H9 (cell line): Measurements from ENCODE around the gene PARD3. TPM values are rescaled to one million over a fixed set of nuclear protein-coding genes. Genes with fewer than 3 reads are reported as not detected.

ENCODE experiments used
- DNase-seq: peaks from one replicate; pipeline ENCODE4 v3.0.0-alpha.2; 2017
- H2AFZ ChIP-seq: one replicate; pipeline ENCODE4 v1.6.1; 2013; ENCODE audit warnings: mild to moderate bottlenecking, low read length, control low read depth, moderate library complexity
- H2AK5ac ChIP-seq: 2 replicates; pipeline ENCODE4 v1.6.1; 2013; ENCODE audit warnings: low read length, control low read depth, mixed read lengths; ENCODE audit not compliant: insufficient read length
- H2BK120ac ChIP-seq: one replicate; pipeline ENCODE4 v1.6.1; 2013; ENCODE audit warnings: low read depth, mild to moderate bottlenecking, low read length, control low read depth, inconsistent platforms; ENCODE audit not compliant: poor library complexity, severe bottlenecking
- H2BK12ac ChIP-seq: 2 replicates; pipeline ENCODE4 v1.6.1; 2013; ENCODE audit warnings: low read length, control low read depth, mixed read lengths, low read depth; ENCODE audit not compliant: insufficient read length
- H2BK15ac ChIP-seq: 2 replicates; pipeline ENCODE4 v1.6.1; 2013; ENCODE audit warnings: low read depth, low read length, control low read depth
- H2BK20ac ChIP-seq: one replicate; pipeline ENCODE4 v1.6.1; 2013; ENCODE audit warnings: low read depth, mild to moderate bottlenecking, low read length, control low read depth, inconsistent platforms; ENCODE audit not compliant: poor library complexity, severe bottlenecking
- H2BK5ac ChIP-seq: 2 replicates; pipeline ENCODE4 v1.6.1; 2013; ENCODE audit warnings: low read length, control low read depth, mixed read lengths; ENCODE audit not compliant: insufficient read length
- H3K14ac ChIP-seq: 2 replicates; pipeline ENCODE4 v1.6.1; 2013; ENCODE audit warnings: low read length, control low read depth; ENCODE audit not compliant: insufficient read depth
- H3K18ac ChIP-seq: 2 replicates; pipeline ENCODE4 v1.6.1; 2013; ENCODE audit warnings: low read depth, mild to moderate bottlenecking, mixed read lengths, low read length, control low read depth; ENCODE audit not compliant: insufficient read length
- H3K23ac ChIP-seq: 2 replicates; pipeline ENCODE4 v1.6.1; 2013; ENCODE audit warnings: low read length, control low read depth, mixed read lengths, low read depth; ENCODE audit not compliant: insufficient read length
- H3K23me2 ChIP-seq: 2 replicates; pipeline ENCODE4 v1.6.1; 2013; ENCODE audit warnings: low read depth, mild to moderate bottlenecking, mixed read lengths, low read length, control low read depth; ENCODE audit not compliant: insufficient read length, poor library complexity, severe bottlenecking
- H3K27ac ChIP-seq: 2 replicates; pipeline ENCODE4 v1.5.1; 2013; ENCODE audit warnings: low read length, control low read depth, mixed read lengths, low read depth; ENCODE audit not compliant: insufficient read length
- H3K27me3 ChIP-seq: 2 replicates; pipeline ENCODE4 v1.6.1; 2013; ENCODE audit warnings: low read length, control low read depth, inconsistent platforms; ENCODE audit not compliant: insufficient read depth
- H3K4ac ChIP-seq: 2 replicates; pipeline ENCODE4 v1.6.1; 2013; ENCODE audit warnings: low read depth, mild to moderate bottlenecking, control low read depth, inconsistent platforms, low read length, moderate library complexity
- H3K4me1 ChIP-seq: 2 replicates; pipeline ENCODE4 v1.6.1; 2013; ENCODE audit warnings: low read length, control low read depth, inconsistent platforms; ENCODE audit not compliant: insufficient read depth
- H3K4me2 ChIP-seq: 2 replicates; pipeline ENCODE4 v1.6.1; 2013; ENCODE audit warnings: low read length, control low read depth, mixed read lengths; ENCODE audit not compliant: insufficient read length, insufficient read depth
- H3K56ac ChIP-seq: 2 replicates; pipeline ENCODE4 v1.6.1; 2013; ENCODE audit warnings: low read depth, mild to moderate bottlenecking, mixed read lengths, low read length, control low read depth; ENCODE audit not compliant: insufficient read length
- H3K79me1 ChIP-seq: 2 replicates; pipeline ENCODE4 v1.6.1; 2013; ENCODE audit warnings: low read depth, mild to moderate bottlenecking, moderate library complexity, low read length, control low read depth, inconsistent platforms; ENCODE audit not compliant: insufficient read depth, poor library complexity, severe bottlenecking
- H3K79me2 ChIP-seq: 2 replicates; pipeline ENCODE4 v1.6.1; 2013; ENCODE audit warnings: low read length, control low read depth, inconsistent platforms; ENCODE audit not compliant: insufficient read depth
- H3K9ac ChIP-seq: 2 replicates; pipeline ENCODE4 v1.6.1; 2013; ENCODE audit warnings: low read length, control low read depth, mixed read lengths; ENCODE audit not compliant: insufficient read length; ENCODE audit errors: extremely low read depth
- H3K9me3 ChIP-seq: one replicate; pipeline ENCODE4 v1.6.1; 2013; ENCODE audit warnings: low read depth, low read length, inconsistent platforms; ENCODE audit not compliant: control insufficient read depth
- H3T11ph ChIP-seq: one replicate; pipeline ENCODE4 v1.6.1; 2013; ENCODE audit warnings: mild to moderate bottlenecking, low read length, control low read depth, inconsistent platforms
- H4K20me1 ChIP-seq: one replicate; pipeline ENCODE4 v1.6.1; 2013; ENCODE audit not compliant: control insufficient read depth, insufficient read length, insufficient read depth
- H4K5ac ChIP-seq: 2 replicates; pipeline ENCODE4 v1.6.1; 2013; ENCODE audit warnings: low read depth, mild to moderate bottlenecking, mixed read lengths, low read length, control low read depth; ENCODE audit not compliant: insufficient read length
- H4K8ac ChIP-seq: replicated peaks from 2 replicates; pipeline ENCODE4 v1.6.1; 2013; ENCODE audit warnings: low read length, control low read depth, mixed read lengths, low read depth; ENCODE audit not compliant: insufficient read length
- H4K91ac ChIP-seq: 2 replicates; pipeline ENCODE4 v1.6.1; 2013; ENCODE audit warnings: low read depth, mild to moderate bottlenecking, moderate library complexity, mixed read lengths, low read length, control low read depth; ENCODE audit not compliant: insufficient read length
- H3K27ac Mint-ChIP-seq, 3 experiments: 2 replicates in 2 of 3; 3 replicates in 1 of 3; pipeline ENCODE4 v1.8.0; 2020 to 2021; ENCODE audit warnings: mixed read lengths in 3 of 3, mild to moderate bottlenecking in 1 of 3, moderate library complexity in 1 of 3
- H3K27me3 Mint-ChIP-seq: 2 replicates; pipeline ENCODE4 v1.8.0; 2021; ENCODE audit warnings: low read depth, mild to moderate bottlenecking, moderate library complexity, mixed read lengths
- H3K36me3 Mint-ChIP-seq, 3 experiments: 2 replicates in 2 of 3; 3 replicates in 1 of 3; pipeline ENCODE4 v1.8.0; 2020 to 2021; ENCODE audit warnings: low read depth in 3 of 3, mixed read lengths in 3 of 3; ENCODE audit not compliant: insufficient read depth in 1 of 3
- H3K4me1 Mint-ChIP-seq, 2 experiments: 2 replicates each; pipeline ENCODE4 v1.8.0; 2020; ENCODE audit warnings: mixed read lengths in 2 of 2
- H3K4me3 Mint-ChIP-seq, 2 experiments: 2 replicates in 1 of 2; 3 replicates in 1 of 2; pipeline ENCODE4 v1.8.0; 2020 to 2021; ENCODE audit warnings: mild to moderate bottlenecking in 2 of 2, mixed read lengths in 2 of 2, moderate library complexity in 1 of 2
- H3K9me3 Mint-ChIP-seq, 2 experiments: 2 replicates in 1 of 2; 3 replicates in 1 of 2; pipeline ENCODE4 v1.8.0; 2020; ENCODE audit warnings: mild to moderate bottlenecking in 2 of 2, mixed read lengths in 2 of 2, moderate library complexity in 1 of 2
- WGBS: extraction: QIAGEN DNeasy Blood & Tissue Kit; methylation state at CpG from one replicate; pipeline ENCODE4 v1.1.7; 2013; ENCODE audit warnings: missing lambda C conversion rate, low lambda C conversion rate, mixed read lengths; ENCODE audit not compliant: insufficient read length; ENCODE audit errors: extremely low coverage; 5-methylcytosine and 5-hydroxymethylcytosine counted together
- total RNA-seq: library from RNA; stranded (reverse); gene quantifications from 2 replicates; pipeline ENCODE4 v1.2.1, GENCODE V29; 2021
- TF ChIP-seq, protein P1 (sequence below): fragments of 200-600 bp; sonication (generic); conservative IDR thresholded peaks from 3 replicates; pipeline ENCODE4 v1.8.0; 2021; ENCODE audit warnings: antibody characterized with exemption, mild to moderate bottlenecking

The PARD3 gene
- total RNA-seq, 1 experiment from 2014 or later, result 44.7 TPM

DNA sequence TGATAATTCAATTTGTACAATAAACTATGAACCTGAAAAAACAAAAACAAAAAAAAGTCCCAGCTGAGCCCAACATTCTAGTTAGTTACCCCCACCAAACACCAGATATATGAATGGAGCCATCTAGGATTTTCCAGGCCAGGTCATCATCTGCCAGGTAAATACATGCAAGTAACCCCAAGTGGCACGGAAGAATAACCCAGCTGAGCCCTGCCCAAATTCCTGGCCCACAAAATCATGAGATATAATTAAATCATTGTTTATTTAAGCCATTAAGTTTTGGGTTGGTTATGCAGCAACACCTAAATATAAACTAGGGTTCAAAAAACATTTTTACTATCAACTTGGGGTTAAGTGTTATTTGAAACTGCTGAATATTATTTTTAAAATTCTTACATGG is 19.0 kb downstream of the PARD3 start:
- Histone ChIP-seq H4K20me1 (peaks cover under 1% of the 10 kb centered on the region), H2BK20ac (no peak overlapping the region), H4K8ac (no peak overlapping the region), H2AFZ (no peak overlapping the region), H2BK12ac (no peak overlapping the region), H2BK5ac (no peak overlapping the region), H3K14ac (no peak overlapping the region), H2BK120ac (no peak overlapping the region), H2AK5ac (no peak overlapping the region), H3K27me3 (no peaks in the 10 kb centered on the region), H3T11ph (no peak overlapping the region), H2BK15ac (no peak overlapping the region), H3K79me2 (peaks cover 17% of the 10 kb centered on the region; the same call in 1 of the 2 replicates), H4K5ac (no peak overlapping the region), H3K56ac (no peak overlapping the region), H3K79me1 (peaks cover 17% of the 10 kb centered on the region), H3K27ac (no peak overlapping the region), H4K91ac (no peak overlapping the region), H3K4ac (no peak overlapping the region), H3K4me1 (no peaks in the 10 kb centered on the region), H3K9ac (no peak overlapping the region), H3K23me2 (no peaks in the 10 kb centered on the region), H3K9me3 (no peaks in the 10 kb centered on the region), H3K18ac (no peak overlapping the region), H3K4me2 (no peak overlapping the region), H3K23ac (no peak overlapping the region)
- H3K4me3 Mint-ChIP-seq, result no peak overlapping the region
- H3K36me3 Mint-ChIP-seq, result peaks cover 0 to 11% (median 4%) of the 10 kb centered on the region in 3 experiments; a peak in 5 of 7 replicates
- no peak overlapping the region for H3K27ac Mint-ChIP-seq
- WGBS, result no CpG with 5 or more reads among the region's 1 CpG
- H3K27me3 Mint-ChIP-seq, result no peaks in the 10 kb centered on the region
- H3K9me3 Mint-ChIP-seq, result peaks cover 0 to 3% of the 10 kb centered on the region in 2 experiments; a peak in 1 of 5 replicates
- TF ChIP-seq, protein P1, sequence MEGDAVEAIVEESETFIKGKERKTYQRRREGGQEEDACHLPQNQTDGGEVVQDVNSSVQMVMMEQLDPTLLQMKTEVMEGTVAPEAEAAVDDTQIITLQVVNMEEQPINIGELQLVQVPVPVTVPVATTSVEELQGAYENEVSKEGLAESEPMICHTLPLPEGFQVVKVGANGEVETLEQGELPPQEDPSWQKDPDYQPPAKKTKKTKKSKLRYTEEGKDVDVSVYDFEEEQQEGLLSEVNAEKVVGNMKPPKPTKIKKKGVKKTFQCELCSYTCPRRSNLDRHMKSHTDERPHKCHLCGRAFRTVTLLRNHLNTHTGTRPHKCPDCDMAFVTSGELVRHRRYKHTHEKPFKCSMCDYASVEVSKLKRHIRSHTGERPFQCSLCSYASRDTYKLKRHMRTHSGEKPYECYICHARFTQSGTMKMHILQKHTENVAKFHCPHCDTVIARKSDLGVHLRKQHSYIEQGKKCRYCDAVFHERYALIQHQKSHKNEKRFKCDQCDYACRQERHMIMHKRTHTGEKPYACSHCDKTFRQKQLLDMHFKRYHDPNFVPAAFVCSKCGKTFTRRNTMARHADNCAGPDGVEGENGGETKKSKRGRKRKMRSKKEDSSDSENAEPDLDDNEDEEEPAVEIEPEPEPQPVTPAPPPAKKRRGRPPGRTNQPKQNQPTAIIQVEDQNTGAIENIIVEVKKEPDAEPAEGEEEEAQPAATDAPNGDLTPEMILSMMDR, result no peak
- no peak for DNase-seq
- peaks cover 40 to 43% of the 10 kb centered on the region in 2 experiments for H3K4me1 Mint-ChIP-seq
